Stimulated activated CD8-positive, alpha-beta memory T cell treated with anti-CD3 and anti-CD28 coated beads, Interleukin-7, amount 100 ng/mL, for 24 hours (primary cell): ENCODE results near the gene PEA15.
A peak's percentile ranks its signal among the peaks of the same experiment; 100 is the strongest.

Source experiments
- DNase-seq: peaks from one replicate; pipeline ENCODE4 v3.0.0-alpha.2; 2020; ENCODE audit warnings: low read depth

The PEA15 gene, protein sequence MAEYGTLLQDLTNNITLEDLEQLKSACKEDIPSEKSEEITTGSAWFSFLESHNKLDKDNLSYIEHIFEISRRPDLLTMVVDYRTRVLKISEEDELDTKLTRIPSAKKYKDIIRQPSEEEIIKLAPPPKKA

DNA sequence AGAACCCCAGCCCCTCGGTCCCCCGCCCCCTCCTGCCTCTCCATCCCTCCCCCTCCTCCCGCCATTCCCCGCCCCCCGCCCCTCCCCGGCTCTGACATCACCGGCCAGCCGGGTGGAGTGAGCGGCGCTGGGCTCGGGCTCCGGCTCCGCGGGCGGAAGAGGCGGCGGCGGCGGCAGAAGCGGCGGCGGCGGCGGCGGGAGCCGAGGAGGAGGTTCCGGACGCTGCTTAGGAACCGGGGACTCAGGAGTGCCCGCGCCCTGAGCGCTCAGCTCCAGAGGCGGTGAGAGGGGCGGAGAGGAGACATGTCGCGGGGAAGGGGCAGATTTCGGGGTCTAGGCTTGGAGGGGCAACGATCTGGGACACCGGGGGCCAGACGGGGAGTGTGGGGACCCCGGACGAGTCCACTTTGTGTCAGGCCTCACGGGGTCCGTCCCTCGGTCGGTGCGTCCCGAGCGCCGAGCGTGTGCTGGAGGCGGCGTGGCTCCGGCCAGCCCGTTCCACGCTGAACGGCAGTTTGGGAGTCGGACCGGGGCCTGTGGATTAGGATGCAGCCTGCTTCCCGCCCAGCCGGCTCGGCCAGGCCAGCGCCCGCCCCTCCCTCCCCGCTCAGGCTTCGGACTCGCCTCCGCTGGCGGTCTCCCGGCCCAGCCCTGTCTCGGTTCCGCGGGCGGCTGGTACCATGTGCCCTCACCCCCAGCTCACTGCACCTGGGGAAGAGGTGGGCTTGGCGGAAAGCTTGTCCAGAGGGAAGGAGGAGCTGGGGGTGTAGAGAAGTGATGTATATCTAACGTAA, at the start of gene PEA15:
TSS of gene PEA15 (plus strand) at position 143 of the 794 bp plus-strand sequence. CDS start 6,161 bp downstream, outside the sequence.
- DNase-seq, result peak; percentile 44

DNA sequence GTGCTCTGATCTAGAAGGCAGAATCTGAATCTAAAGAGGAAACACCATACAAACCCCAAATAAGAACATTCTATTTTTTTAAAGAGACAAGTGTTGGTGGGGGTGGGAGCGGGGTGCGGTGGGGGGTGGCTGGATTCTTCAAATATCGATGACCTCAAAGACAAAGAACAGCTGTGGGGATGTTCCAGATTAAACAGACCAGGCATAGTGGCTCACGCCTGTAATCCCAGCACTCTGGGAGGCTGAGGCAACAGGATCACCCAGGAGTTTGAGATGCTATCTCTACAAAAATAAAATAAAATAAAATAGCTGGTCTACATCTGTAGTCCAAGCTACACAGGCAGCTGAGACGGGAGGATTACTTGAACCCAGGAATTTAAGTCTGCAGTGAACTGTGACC, 48.8 kb upstream of the PEA15 start:
- DNase-seq, result no peak

DNA sequence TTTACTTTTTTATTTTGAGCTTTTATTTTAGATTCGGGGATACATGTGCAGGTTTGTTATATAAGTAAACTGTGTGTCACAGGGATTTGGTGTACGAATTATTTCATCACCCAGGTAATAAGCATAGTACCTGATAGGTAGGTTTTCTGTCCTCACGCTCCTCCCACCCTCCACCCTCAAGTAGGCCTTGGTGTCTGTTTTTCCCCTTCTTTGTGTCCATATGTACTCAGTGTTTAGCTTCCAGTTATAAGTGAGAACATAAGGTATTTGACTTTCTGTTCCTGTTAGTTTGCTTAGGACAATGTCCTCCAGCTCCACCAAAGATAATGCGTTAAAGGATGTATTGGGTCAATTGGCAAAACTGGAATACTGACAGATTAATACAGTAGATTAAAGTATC, 48.0 kb upstream of the PEA15 start:
- DNase-seq, result no peak

DNA sequence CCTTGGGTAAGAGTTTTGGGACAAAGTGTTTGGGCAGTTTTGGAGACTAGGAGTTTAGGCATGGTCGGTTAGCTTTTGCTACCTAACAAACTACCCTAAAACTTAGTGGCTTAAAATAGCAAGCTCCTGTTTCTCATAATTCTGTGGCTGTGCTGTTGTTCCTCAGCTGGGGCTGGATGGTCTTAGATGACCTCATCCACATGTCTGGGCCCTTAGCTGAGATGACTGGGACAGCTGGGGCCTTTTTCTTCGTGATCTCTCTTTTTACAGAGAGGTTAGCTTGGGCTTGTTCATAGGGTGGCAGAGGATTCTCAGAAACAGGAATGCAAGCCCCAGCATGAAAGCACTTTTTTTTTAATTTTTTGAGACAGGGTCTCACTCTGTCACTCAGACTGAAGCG, 47.2 kb upstream of the PEA15 start:
- no peak for DNase-seq

DNA sequence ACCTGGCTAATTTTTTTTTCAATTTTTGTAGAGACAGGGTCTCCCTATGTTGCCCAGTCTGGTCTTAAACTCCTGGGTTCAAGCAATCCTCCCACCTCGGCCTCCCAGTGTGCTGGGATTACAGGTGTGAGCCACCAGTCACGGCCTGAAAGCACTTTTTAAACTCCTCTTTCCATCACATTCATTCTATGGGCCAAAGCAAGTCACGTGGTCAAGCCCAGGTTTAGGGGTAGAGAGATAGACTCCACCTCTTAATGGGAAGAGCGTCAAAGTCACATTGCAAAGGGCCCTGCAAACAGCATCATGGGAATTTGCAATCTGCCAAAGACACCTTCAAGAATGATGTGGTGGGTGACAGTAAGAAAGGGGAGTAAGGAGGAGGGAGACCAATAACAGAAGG, 46.6 kb upstream of the PEA15 start:
- DNase-seq, result no peak

DNA sequence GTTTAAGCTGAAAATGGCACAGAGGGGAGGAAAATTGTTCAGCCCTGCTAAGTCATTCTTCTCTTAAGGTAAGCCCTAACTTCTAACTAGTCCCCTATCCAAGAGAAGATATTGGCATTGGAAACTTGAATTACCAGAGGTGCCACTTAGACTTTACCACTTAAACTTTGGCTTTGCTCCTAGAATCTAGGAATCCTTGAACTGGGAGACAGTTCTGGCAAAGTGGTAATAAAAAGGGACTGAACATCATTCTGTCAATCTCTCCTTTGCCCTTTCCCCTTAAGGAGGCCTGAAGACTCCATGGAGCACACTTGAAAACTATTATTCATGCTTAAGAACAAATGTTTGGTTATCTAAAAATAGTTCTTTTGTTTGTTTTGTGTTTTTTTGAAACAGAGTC, 45.3 kb upstream of the PEA15 start:
- no peak for DNase-seq

DNA sequence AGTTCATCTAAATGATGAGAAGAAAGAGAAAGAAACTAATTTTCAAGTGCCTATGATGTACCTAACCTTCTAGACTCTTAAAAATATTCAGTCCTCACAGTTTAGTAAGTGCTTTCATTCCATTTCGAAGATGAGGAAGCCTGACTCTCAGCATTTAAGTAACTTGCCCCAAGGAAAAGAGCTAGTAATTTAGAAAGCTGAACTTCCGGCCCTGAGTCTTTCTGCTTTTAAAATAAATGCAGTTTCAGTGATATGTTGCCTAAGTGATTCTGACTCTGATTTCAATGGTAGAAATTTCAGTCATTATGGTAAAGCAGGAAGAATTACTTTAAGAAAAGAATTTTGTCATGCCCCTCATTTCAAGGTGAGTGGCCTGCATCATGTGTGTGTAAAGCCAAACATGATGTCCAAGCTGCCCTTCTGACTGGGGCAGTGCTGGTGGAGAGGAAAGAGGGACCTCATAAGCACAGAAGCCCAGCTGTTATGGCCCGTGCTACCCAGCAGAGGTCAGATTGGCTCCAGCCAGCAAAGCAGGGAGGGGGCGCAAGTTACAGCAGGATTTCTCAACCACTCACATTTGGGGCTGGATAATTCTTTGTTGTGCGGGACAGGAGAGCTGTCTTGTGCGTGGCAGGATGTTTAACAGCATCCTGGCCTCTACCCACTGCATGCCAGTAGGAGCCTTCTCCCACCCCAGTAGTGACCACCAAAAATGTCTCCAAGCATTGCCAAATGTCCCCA, 43.0 kb upstream of the PEA15 start:
- no peak for DNase-seq

DNA sequence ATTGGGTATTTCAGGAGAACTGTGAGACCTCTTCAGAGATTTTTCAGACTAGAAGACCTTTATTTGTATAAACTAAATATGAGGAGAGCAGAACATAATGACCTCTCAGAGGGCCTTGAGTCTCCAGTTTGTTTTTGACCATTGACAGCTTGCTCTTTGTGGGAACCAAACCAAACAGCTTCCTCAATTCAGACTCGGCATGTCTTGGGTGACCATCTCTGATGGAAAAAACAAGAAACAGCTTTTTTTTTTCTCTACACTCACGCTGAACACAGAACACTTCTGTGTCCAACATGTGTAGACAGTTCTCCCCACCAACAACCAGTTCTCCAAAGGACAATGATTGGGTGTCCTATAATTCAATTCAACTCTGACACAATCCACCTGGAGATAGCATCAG, 42.3 kb upstream of the PEA15 start:
- no peak for DNase-seq

DNA sequence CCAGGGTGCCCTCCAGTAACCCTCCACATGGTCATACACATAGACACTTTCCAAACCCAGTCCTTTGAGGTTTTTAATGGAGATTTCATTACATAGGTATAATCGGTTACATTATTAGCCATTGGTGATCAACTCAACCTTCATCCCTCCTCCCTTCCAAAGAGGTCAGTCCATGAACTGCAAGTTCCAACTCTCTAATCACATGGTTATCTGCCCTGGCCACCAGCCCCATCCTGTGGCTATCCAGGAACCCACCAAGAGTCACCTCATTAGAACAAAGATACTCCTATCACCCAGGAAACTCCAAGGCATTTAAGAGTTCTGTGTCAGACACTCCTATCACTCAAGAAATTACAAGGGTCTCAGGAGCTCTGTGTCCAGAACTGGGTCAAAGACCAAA, 41.6 kb upstream of the PEA15 start:
- DNase-seq, result no peak

DNA sequence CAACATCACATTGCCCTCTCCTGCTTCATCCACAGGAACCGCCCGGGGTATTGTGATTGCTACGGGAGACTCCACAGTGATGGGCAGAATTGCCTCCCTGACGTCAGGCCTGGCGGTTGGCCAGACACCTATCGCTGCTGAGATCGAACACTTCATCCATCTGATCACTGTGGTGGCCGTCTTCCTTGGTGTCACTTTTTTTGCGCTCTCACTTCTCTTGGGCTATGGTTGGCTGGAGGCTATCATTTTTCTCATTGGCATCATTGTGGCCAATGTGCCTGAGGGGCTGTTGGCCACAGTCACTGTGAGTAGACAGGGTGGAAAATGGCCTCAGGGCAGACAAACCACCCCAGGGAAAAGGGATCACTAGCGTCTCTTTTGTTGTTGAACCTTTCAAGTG, 41.1 kb upstream of the PEA15 start:
- no peak for DNase-seq

DNA sequence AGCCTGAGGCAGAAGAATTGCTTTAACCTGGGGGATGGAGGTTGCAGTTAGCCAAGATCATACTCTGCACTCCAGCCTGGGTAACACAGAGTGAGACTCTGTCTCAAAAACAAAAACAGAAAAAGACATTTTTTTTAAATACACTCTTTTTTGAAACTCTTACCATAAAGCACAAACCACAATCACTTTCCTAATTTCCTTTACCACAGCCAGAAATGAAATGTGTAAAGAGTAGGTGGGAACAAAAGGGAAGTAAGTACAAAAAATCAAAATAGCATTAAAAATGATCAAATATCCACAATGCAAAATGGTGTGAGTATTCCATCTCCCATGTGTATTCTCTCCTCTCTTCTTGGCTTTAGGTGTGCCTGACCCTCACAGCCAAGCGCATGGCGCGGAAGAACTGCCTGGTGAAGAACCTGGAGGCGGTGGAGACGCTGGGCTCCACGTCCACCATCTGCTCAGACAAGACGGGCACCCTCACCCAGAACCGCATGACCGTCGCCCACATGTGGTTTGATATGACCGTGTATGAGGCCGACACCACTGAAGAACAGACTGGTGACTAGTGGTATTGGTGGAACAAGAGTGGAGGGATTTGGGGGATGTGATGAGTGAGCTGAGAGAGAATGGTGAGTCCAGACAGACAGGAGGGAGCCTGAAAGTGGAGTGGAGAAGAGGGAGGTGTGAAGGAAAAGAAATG, 38.9 kb upstream of the PEA15 start:
- no peak for DNase-seq

DNA sequence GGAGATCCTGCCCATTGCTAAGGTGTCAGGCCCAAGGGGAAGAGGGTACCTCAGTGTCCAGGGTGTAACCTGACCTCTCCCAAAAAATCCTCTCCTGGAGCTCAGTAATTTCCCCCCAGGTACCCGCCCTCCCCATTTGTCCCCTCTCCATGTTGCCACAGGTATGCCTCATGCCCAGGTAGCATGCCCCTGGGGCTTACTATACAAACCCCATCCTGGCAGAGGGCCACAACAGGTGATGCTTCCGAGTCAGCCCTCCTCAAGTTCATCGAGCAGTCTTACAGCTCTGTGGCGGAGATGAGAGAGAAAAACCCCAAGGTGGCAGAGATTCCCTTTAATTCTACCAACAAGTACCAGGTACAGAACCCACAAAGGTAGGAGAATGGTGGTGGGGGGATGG, 38.1 kb upstream of the PEA15 start:
- DNase-seq, result no peak

DNA sequence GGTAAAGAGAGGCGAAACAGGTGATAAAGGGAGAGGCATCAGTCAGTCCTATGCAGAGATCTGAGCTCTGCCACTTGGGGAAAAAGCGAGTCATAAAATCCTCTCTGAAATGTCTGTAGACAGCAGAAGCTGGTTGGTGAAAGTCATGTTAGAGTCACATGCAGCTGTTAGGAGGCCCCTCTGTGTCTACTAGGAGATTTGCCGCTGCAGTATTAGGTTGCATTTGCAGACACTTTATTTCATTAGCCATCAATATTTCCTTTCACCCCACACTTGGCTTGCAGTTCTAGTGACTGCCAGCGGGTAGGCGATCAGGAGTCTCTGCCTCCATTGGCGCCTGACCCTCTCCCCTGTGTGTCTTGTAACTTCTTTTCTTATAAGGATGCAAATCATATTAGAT, 37.6 kb upstream of the PEA15 start:
- no peak for DNase-seq

DNA sequence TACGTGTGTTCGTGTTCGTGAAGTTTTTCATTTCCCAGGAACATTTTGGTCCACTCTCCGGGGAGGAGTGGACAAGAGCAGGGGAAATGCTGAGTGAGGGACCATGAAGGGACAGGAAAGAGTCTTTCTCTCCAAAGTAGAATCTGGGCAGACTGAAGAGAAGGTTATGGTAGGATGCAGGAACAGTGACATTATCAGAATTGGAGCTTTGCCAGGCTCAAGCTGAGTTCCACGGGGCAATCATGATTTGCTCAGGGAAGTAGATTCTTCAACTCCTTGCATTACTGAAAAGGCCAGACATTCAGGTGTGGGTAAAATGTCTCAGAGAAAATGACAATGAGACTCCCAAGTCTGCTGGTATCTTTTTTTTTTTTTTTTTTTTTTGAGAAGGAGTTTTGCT, 37.2 kb upstream of the PEA15 start:
- no peak for DNase-seq

DNA sequence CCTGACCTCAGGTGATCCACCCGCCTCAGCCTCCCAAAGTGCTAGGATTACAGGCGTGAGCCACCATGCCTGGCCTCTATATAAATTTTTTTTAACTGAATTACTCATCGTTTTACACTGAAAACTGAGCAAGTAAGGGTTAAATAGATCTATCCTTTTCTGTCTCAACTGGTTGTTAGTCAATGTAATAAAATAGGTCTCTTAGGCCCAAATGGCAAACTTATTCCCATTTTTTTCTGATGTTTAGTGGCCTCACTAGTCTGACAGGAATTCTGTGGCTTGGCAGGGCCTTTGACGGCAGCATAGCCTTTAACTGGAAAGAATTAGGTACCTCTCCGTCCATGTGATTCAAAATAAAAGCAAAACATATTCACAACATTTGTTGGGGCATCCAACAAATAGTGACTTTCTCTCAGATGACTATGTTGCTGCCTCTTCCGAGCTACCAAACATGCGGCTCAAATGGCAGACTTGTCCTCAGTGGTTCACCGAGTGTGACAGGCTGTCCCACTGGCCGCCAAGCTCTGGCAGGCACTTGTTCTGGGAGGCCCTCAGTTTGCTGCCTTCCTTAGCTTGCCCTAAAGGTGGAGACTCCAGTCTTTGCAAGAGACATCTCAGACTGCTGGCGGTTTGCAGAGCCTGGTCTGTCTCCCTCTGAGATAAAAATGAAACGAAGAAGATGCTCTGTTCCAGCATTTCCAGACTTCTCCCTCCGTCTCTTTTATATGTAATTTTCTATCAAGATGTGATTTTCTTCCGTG, 36.4 kb upstream of the PEA15 start:
- DNase-seq, result no peak

DNA sequence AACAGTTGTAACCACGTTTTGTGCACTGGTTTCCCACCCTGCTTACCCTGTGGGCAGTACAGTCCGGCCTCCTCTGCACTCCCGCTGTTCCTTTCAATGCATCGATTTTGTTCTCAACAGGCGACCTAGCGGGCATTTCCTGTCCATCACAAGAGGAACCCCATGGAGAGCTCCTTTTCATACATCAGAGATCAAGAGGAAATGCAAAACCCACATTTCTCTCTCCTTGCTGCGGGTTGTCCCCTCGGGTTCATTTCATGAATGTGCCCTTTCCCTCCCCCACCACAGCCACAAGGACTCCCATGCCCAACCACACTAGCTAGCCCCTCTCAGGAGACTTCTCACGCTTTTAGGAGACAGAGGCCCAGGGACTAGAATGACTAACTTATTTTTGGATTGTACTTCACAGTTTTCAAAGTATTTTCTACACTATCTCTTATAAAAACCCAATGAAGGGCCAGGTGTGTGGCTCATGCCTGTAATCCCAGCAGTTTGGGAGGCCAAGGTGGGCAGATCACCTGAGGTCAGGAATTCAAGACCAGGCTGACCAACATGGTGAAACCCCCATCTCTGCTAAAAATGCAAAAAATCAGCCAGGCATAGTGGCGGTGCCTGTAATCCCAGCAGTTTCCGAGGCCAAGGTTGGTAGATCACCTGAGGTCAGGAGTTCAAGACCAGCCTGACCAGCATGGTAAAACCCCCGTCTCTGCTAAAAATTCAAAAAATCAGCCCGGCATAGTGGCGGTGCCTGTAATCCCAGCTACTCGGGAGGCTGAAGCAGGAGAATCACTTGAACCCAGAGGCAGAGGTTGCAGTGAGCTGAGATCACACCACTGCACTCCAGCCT, 35.4 kb upstream of the PEA15 start:
- no peak for DNase-seq

DNA sequence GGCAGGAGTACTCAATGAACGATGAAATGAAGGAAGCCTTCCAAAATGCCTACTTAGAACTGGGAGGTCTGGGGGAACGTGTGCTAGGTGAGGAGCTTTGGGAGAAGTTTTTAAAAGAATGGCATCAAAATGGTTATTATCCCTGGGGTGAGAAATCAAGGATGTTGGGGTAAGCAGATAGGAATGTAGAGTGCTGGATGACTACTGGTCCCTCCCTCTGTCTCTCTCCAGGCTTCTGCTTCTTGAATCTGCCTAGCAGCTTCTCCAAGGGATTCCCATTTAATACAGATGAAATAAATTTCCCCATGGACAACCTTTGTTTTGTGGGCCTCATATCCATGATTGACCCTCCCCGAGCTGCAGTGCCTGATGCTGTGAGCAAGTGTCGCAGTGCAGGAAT, 33.8 kb upstream of the PEA15 start:
- no peak for DNase-seq

DNA sequence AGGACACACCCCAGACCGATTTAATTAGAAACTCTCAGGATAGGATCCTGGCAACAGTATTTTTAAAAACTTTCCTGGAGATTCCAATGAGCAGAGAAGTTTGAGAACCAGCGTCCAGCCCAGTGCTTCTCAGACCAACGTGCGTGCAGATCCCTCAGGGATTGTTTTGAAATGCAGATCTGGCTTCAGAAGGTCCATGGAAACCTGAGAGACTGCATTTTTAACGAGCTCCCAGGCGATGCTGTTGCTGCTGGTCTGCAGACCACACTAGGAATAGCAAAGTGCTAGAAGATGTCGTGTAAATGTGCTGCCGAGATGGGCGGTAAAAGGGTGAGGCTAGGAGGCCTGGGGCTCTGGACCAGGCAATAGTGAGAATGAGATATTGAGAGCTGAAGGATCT, 33.2 kb upstream of the PEA15 start:
- DNase-seq, result no peak

DNA sequence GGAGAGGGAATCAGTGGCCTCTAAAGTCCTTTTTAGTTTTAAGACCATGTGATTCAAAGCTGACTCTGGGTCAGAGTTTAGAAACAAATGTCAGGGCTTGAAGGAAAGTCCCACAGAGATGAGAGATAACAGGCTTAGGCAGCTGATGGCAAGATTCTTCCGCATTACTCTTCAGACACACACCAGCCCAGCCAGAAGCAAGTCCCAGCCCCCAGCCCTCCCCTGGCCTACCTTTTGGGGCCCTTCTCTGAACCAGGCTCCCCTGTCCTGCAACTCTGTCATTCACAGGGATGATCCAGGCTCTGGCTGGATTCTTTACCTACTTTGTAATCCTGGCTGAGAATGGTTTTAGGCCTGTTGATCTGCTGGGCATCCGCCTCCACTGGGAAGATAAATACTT, 28.0 kb upstream of the PEA15 start:
- no peak for DNase-seq

DNA sequence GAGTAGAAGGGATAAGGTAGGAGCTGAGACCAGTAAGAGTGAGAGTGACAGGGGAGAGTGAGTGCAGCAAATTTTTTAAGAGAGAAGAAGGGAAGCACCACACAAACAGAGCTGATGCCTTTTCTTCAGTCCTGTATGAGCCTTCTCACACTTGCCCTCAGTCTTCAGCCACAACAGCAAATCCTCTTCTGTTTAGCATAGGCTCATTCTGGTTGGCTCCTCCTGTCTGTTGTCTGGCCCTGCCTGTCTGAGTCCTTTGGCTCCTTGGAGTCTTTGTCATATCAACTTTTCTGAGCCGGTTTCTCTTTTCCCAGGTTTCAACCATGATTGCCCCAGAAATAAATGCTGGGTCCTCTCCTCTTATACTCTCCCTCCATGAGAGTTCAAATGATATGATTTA, 27.5 kb upstream of the PEA15 start:
- DNase-seq, result no peak

DNA sequence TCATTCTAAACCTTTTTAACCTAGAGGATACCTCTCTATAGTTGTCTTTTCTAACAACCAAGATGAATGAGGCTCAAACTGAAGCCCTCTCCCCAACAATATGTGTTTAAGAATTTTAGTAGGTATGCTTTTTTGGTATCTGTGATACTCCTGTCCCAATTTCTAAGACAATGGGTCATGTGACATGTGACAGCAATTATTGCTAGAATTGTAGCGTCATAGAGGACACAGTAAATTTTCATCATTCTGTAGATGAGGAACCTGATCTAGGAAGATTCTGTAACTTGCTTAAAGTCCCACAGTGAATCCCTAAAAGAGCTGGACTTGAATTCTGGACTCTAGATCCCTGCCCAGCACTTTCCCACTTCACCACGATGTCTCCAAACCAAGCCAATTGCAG, 26.5 kb upstream of the PEA15 start:
- no peak for DNase-seq
